ENCODE data around the gene UROC1. TPM values are rescaled to one million over a fixed set of nuclear protein-coding genes. Genes with fewer than 3 reads are reported as not detected.

Gene UROC1
- total RNA-seq, 1 experiment from 2014 or later: not detected

GRCh38 chr3:126484662-126485061, 32.9 kb downstream of the UROC1 start (continued):
- TF ChIP-seq TCF7L2 (IDR thresholded peaks at IDR 0.05; ENCODE audit: borderline replicate concordance, extremely low read depth, insufficient read depth, insufficient read length) (no peak), ELF1 (IDR thresholded peaks at IDR 0.05; ENCODE audit: borderline replicate concordance, low read depth) (no peak), SRF (IDR thresholded peaks at IDR 0.05; ENCODE audit: low read depth) (no peak), JUND (IDR thresholded peaks at IDR 0.05) (no peak), POLR2A (IDR thresholded peaks at IDR 0.05; ENCODE audit: borderline replicate concordance, extremely low read depth, insufficient read depth, insufficient read length) (no peak), ZBTB33 (IDR thresholded peaks at IDR 0.05; ENCODE audit: extremely low read depth, insufficient replicate concordance, low read length) (no peak), CBX3 (IDR thresholded peaks at IDR 0.05; ENCODE audit: low read depth) (no peak), MAX (IDR thresholded peaks at IDR 0.05) (no peak), EGR1 (IDR thresholded peaks at IDR 0.05; ENCODE audit: low read depth) (no peak)

- no peaks in the 10 kb centered on the region for H4K20me1 ChIP-seq (ENCODE audit: insufficient read depth)
- RAD21 ChIA-PET (ENCODE audit: low non-redundant PET in 1 of 2, low total read pairs in 2 of 2, uncharacterized antibody in 2 of 2, unreplicated experiment in 2 of 2): no interaction called here
- H3K79me2 ChIP-seq (ENCODE audit: insufficient read depth, low read length): no peaks in the 10 kb centered on the region
- H3K27me3 ChIP-seq (ENCODE audit: insufficient read depth, low read length): no peaks in the 10 kb centered on the region
- CTCF ChIA-PET: no interaction called here
- POLR2A ChIA-PET: no interaction called here
- H3K4me3 ChIP-seq (replicated peaks in 1 of 2; ENCODE audit: low read depth in 1 of 2, low read length in 2 of 2): no peak overlapping the region
- ATAC-seq (no peak), DNase-seq (ENCODE audit: low read depth, low spot score) (no peak)
- no TSS peak for BruUV-seq (replicated peaks)
- intact Hi-C loops (cut with micrococcal nuclease): no loop called here
- H3K4me2 ChIP-seq (ENCODE audit: low read length): no peak overlapping the region
- H3K9ac ChIP-seq (ENCODE audit: low read length): no peak overlapping the region
- no peaks in the 10 kb centered on the region for H3K9me3 ChIP-seq (ENCODE audit: control insufficient read depth in 1 of 2, insufficient read depth in 1 of 2, low read depth in 1 of 2, low read length in 2 of 2)
- no peaks in the 10 kb centered on the region for H3K9me2 ChIP-seq (ENCODE audit: insufficient read depth)
- no peak for TF ChIP-seq FOSL1 (IDR thresholded peaks at IDR 0.05; ENCODE audit: low read depth)
- TF ChIP-seq ELF1 (IDR thresholded peaks at IDR 0.05; ENCODE audit: borderline replicate concordance, low read depth): no peak
- TF ChIP-seq POLR2AphosphoS5 (IDR thresholded peaks at IDR 0.05; ENCODE audit: low read depth, low read length): no peak
- no peak overlapping the region for H2AFZ ChIP-seq (ENCODE audit: low read depth, low read length, poor library complexity, severe bottlenecking)
- H3K4me1 ChIP-seq (ENCODE audit: control insufficient read depth in 1 of 2, insufficient read depth in 2 of 2, low read length in 2 of 2): peaks cover 0 to 4% of the 10 kb centered on the region in 2 experiments; a peak in 1 of 4 replicates
- H3K27ac ChIP-seq (ENCODE audit: low read depth, low read length): no peak overlapping the region
- no peaks in the 10 kb centered on the region for H3K36me3 ChIP-seq (ENCODE audit: control insufficient read depth in 1 of 2, insufficient read depth in 2 of 2, low read length in 2 of 2)
Measured at GRCh38 chr3:126484148-126484547, 33.4 kb downstream of the UROC1 start.

Measured in HCT116 (cell line).